Hepatocyte (in vitro differentiated cells): ENCODE measurements around the gene TRIM10. TPM values are rescaled to one million over a fixed set of nuclear protein-coding genes. Genes with fewer than 3 reads are reported as not detected.

Experiments
- DNase-seq: peaks from one replicate; pipeline ENCODE4 v3.0.0-alpha.2; 2016; ENCODE audit warnings: low spot score
- H2AFZ ChIP-seq: fragments of 200-600 bp; sonication (generic); 2 replicates; pipeline ENCODE4 v1.6.0; 2016; ENCODE audit warnings: antibody characterized with exemption, mild to moderate bottlenecking
- H3K27ac ChIP-seq: fragments of 200-600 bp; sonication (generic); 2 replicates; pipeline ENCODE4 v1.5.1; 2016; ENCODE audit warnings: mild to moderate bottlenecking
- H3K27me3 ChIP-seq: fragments of 200-600 bp; sonication (generic); 2 replicates; pipeline ENCODE4 v1.6.1; 2016
- H3K36me3 ChIP-seq: fragments of 200-600 bp; sonication (generic); replicated peaks from 2 replicates; pipeline ENCODE4 v1.5.1; 2016; ENCODE audit warnings: low read depth; ENCODE audit not compliant: insufficient read depth
- H3K4me1 ChIP-seq: fragments of 200-600 bp; sonication (generic); 2 replicates; pipeline ENCODE4 v1.5.1; 2016; ENCODE audit warnings: mild to moderate bottlenecking, moderate library complexity; ENCODE audit not compliant: insufficient read depth
- H3K4me2 ChIP-seq: fragments of 200-600 bp; sonication (generic); 2 replicates; pipeline ENCODE4 v1.6.0; 2016
- H3K4me3 ChIP-seq: fragments of 200-600 bp; sonication (generic); 2 replicates; pipeline ENCODE4 v1.5.1; 2016; ENCODE audit warnings: mild to moderate bottlenecking
- H3K79me2 ChIP-seq: fragments of 200-600 bp; sonication (generic); 2 replicates; pipeline ENCODE4 v1.6.0; 2017; ENCODE audit warnings: mild to moderate bottlenecking
- H3K9me2 ChIP-seq: fragments of 200-600 bp; sonication (generic); replicated peaks from 2 replicates; pipeline ENCODE4 v1.6.0; 2017; ENCODE audit warnings: mild to moderate bottlenecking; ENCODE audit not compliant: insufficient read depth
- H3K9me3 ChIP-seq: fragments of 200-600 bp; sonication (generic); 2 replicates; pipeline ENCODE4 v1.5.1; 2016; ENCODE audit warnings: low read depth, mild to moderate bottlenecking
- H4K20me1 ChIP-seq: fragments of 200-600 bp; sonication (generic); 2 replicates; pipeline ENCODE4 v1.6.0; 2016; ENCODE audit warnings: mild to moderate bottlenecking; ENCODE audit not compliant: insufficient read depth, poor library complexity, severe bottlenecking
- CTCF ChIP-seq: fragments of 200-600 bp; sonication (generic); IDR thresholded peaks from 2 replicates; pipeline ENCODE4 v1.5.1; 2016; ENCODE audit warnings: antibody characterized with exemption, mild to moderate bottlenecking; ENCODE audit not compliant: poor library complexity
- EZH2 ChIP-seq: fragments of 200-600 bp; sonication (generic); IDR thresholded peaks from 2 replicates; pipeline ENCODE4 v1.6.1; 2016; ENCODE audit warnings: antibody characterized with exemption, mild to moderate bottlenecking, borderline replicate concordance
- EZH2phosphoT487 ChIP-seq: fragments of 200-600 bp; sonication (generic); IDR thresholded peaks from one replicate; pipeline ENCODE4 v1.6.1; 2018; ENCODE audit warnings: antibody characterized with exemption, mild to moderate bottlenecking, low read depth, moderate library complexity; ENCODE audit not compliant: unreplicated experiment, severe bottlenecking
- WGBS: methylation state at CpG from one replicate; pipeline ENCODE4 v1.1.6; 2016; ENCODE audit warnings: low lambda C conversion rate; ENCODE audit errors: missing lambda C conversion rate; 5-methylcytosine and 5-hydroxymethylcytosine counted together
- polyA plus RNA-seq: library from polyadenylated mRNA; unstranded; fragments of >200 nt; fragmentation: Nextera tagmentation; extraction: Ambion mirVana; gene quantifications from 2 replicates; pipeline ENCODE4 v1.2.1, GENCODE V29; 2016
- total RNA-seq: library from RNA; depleted of rRNA; stranded (reverse); fragments of >200 nt; gene quantifications from 2 replicates; pipeline ENCODE4 v1.2.3, GENCODE V29; 2014

Gene TRIM10
- total and polyA plus RNA-seq, 2 experiments from 2014 or later, result 0.27 to 1.1 TPM

GRCh38 chr6:30156262-30156599 is 4.8 kb downstream of the TRIM10 start:
- Histone ChIP-seq H3K9me2 (no peaks in the 10 kb centered on the region), H2AFZ (no peak overlapping the region), H3K4me3 (no peak overlapping the region), H3K27ac (peak overlapping the region; percentile 90), H3K27me3 (peaks cover 13% of the 10 kb centered on the region), H3K36me3 (no peaks in the 10 kb centered on the region), H3K4me2 (no peak overlapping the region), H4K20me1 (no peaks in the 10 kb centered on the region), H3K4me1 (peaks cover 14% of the 10 kb centered on the region), H3K79me2 (no peaks in the 10 kb centered on the region), H3K9me3 (no peaks in the 10 kb centered on the region)
- DNase-seq, result peak; percentile 65
- WGBS, result 60% methylated on average over 4 of the region's 4 CpGs
- TF ChIP-seq EZH2phosphoT487 (no peak), EZH2 (no peak), CTCF (no peak)

- Histone ChIP-seq H3K4me2 (no peak overlapping the region), H2AFZ (no peak overlapping the region), H3K9me2 (no peaks in the 10 kb centered on the region), H3K36me3 (no peaks in the 10 kb centered on the region), H3K9me3 (no peaks in the 10 kb centered on the region), H4K20me1 (no peaks in the 10 kb centered on the region), H3K27ac (peak overlapping the region; percentile 90), H3K4me3 (no peak overlapping the region), H3K4me1 (peaks cover 14% of the 10 kb centered on the region), H3K27me3 (peaks cover 13% of the 10 kb centered on the region), H3K79me2 (no peaks in the 10 kb centered on the region)
- no peak for DNase-seq
- TF ChIP-seq EZH2, result no peak
- TF ChIP-seq CTCF, result no peak
- no peak for TF ChIP-seq EZH2phosphoT487
- 94% methylated on average over 2 of the region's 2 CpGs for WGBS
Observed at GRCh38 chr6:30155520-30156261, 5.3 kb downstream of the TRIM10 start.

- Histone ChIP-seq H3K79me2 (no peaks in the 10 kb centered on the region), H3K4me3 (no peak overlapping the region), H3K36me3 (no peaks in the 10 kb centered on the region), H4K20me1 (no peaks in the 10 kb centered on the region), H3K4me1 (peaks cover 14% of the 10 kb centered on the region), H3K9me3 (no peaks in the 10 kb centered on the region), H2AFZ (no peak overlapping the region), H3K4me2 (peak overlapping the region; percentile 62), H3K27me3 (peaks cover 13% of the 10 kb centered on the region), H3K27ac (peak overlapping the region; percentile 90), H3K9me2 (no peaks in the 10 kb centered on the region)
- 55% methylated on average over 12 of the region's 12 CpGs for WGBS
- TF ChIP-seq CTCF (no peak), EZH2phosphoT487 (no peak), EZH2 (no peak)
- DNase-seq, result peak; percentile 81
Observed at GRCh38 chr6:30154709-30155519, 6.1 kb downstream of the TRIM10 start.
